NCI-H82 treated with DMSO at 0.1 percent for 48 hours (cell line): ENCODE data around the gene SLC31A2.

ENCODE experiments used
- DNase-seq: peaks from one replicate; lab custom pipeline; 2025; ENCODE audit not compliant: unreplicated experiment; lab: John Stamatoyannopoulos, UW

The SLC31A2 gene

DNA sequence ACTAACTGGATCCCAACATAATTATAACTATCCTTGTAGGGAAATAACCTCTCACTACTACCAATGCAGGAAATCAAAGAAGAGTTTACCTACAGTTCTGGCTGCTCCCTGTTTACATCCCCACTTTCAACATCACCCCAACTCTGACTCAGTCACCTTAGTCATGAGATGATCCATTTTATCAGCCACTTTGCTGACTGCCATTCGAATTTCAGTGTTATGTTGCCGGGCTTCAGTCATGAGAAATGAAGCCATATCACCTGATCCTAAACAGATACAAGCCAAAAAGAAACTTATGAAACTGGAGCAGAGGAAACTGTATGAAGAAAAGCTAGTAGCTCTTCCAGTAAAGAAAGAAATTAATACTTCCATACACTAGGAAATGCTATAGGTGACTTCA, 33.7 kb downstream of the SLC31A2 start:
- no peak for DNase-seq

GRCh38 chr9:113185271-113185670, 34.5 kb downstream of the SLC31A2 start:
- DNase-seq: no peak

DNA sequence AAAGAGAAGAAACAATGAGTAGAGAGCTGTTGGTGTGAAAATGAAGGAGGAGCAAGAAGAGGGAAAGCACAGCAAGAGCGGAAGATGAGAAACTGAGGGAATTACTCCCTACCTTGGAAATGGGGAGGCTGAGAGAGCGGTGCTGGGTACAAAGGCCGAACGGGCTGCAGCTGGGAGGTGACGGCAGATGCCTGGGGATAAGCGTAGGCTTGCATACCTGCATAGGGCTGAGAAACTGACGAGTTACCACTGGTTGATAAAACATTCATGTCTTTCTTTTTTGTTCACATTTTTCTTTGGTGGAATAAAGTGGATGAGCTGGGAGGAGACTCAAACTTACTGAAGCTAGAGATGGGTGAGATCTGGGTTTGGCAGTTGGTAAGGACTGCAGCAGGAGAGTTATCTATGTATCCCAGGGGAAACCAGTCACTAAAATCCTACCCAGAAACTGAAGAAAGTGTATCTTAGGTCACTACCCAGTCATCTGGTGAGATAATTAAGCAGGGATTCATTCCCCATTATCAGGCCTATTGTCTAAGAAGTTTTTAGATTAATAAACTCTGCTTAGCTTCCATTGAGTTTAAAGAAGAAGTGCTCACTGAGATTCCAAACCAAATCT, 35.4 kb downstream of the SLC31A2 start:
- DNase-seq: no peak

DNA sequence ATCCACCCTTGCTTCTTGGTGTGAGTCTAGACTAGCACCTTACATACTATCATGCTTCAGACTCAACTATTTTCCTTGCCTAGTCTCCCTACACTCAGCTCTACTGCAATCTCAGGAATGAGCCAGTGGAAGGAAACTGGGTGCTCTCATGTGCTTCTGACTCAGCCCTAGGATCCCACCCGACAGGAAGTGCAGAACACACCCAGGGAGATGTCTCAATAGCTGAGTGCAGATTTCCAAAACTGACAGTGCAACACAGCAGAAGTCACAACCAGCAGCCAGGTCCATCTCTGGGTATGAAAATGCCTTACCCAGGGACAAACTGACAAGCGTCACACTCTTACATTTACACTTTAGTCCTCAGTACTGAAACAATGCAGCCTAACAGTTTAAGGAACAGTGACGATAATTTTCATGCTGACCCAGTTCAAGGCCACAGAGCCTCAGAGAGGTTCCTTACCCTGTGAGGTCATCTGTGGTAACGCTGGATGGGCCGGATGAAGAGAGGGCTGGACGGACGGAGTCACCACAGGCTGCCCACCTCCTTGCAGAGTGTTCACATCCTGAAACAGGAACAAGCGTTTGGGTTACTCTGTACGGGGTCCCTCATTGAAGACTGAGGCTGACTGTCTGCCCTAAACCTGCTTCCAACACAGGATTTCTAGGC, 37.3 kb downstream of the SLC31A2 start:
- DNase-seq: no peak

- no peak for DNase-seq
These were observed 41.6 kb downstream of the SLC31A2 start for GRCh38 chr9:113192455-113192854.

DNA sequence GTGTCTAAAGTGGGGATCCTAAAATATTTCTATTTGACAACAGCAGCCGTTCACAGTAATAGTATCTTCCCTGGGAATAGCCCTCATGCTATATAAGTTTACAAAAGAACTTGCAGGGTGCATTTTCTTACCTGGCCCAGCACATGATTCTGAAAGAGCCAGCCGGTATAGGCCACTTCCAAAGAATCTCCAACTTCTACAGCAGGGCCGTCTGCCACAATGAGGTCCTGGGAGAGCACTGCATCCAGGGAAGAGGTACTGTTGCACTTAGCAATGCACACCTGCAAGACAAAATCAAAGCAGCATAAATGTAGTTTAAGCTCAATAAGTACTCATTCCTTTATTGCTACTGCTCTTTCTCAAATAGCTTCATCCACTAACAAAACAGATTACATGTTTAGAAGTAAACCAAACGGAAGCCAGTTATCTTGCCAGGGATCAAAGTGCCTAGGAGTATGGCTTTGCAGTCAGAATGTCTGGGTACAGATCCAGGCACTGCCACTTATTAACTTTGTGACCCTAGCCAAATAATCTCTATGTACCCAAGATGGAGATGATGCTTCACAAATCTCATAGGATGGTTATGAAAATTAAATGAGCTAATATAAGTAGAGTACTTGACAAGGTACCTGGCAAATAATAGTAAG, 49.0 kb downstream of the SLC31A2 start:
- DNase-seq: no peak

GRCh38 chr9:113205432-113205831, 54.6 kb downstream of the SLC31A2 start:
- no peak for DNase-seq

DNA sequence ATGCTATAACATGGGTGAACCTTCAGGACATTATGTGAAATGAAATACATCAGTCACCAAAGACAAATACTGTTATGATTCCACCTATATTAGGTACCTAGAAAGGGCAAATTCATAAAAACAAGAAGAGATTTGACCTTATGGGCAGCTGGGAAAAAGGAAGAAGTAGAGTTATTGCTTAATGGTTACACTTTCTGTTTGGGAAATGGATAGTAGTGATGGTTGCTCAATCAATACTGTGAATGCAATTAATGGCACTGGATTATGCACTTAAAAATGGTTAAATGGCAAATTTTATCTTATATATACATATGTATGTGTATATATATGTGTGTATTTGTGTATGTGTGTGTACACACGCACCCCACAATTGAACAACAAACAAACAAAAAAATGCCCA, 55.1 kb downstream of the SLC31A2 start:
- no peak for DNase-seq

DNA sequence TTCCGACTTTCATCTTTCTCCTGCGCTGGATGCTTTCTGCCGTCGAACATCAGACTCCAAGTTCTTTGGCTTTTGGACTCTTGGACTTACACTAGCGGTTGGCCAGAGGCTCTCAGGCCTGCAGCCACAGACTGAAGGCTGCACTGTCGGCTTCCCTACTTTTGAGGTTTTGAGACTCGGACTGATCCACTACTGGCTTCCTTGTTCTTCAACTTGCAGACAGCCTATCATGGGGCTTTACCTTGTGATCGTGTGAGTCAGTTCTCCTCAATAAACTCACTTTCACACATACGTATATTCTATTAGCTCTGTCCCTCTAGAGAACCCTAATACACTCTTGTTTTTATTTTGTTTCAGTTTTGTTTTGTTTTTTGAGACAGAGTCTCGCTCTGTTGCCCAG, 60.0 kb downstream of the SLC31A2 start:
- no peak for DNase-seq
